ENCODE data around the gene SLC43A3. TPM values are rescaled to one million over a fixed set of nuclear protein-coding genes. Genes with fewer than 3 reads are reported as not detected.

Gene SLC43A3
- total and polyA plus RNA-seq, 2 donors (not counting 3 experiments of a cell fraction or from before 2014, with no cell fraction given) = 68.9 to 104 TPM

- POLR2A ChIA-PET = no interaction called here
- BruUV-seq (replicated peaks) = no TSS peak
Measured at GRCh38 chr11:57407941-57408475, 18.9 kb downstream of the SLC43A3 start.

More at GRCh38 chr11:57407941-57408475, 18.9 kb downstream of the SLC43A3 start:
- Histone ChIP-seq H2AFZ (ENCODE audit: low read depth, low read length) (no peak overlapping the region), H3K9me3 (replicated peaks; ENCODE audit: control insufficient read depth, insufficient read depth, low read length) (no peaks in the 10 kb centered on the region), H3K36me3 (ENCODE audit: control insufficient read depth in 2 of 2, extremely low read depth in 1 of 2, insufficient read depth in 2 of 2, low read length in 2 of 2) (peaks cover 3 to 12% of the 10 kb centered on the region in 2 experiments), H3K9ac (replicated peaks; ENCODE audit: extremely low read depth, insufficient read depth, low read length) (no peak overlapping the region), H3K79me2 (ENCODE audit: control insufficient read depth, insufficient read depth, low read length) (no peaks in the 10 kb centered on the region), H3K27me3 (ENCODE audit: control insufficient read depth in 2 of 2, insufficient read depth in 2 of 2, low read length in 2 of 2) (no peaks in the 10 kb centered on the region), H4K20me1 (replicated peaks; ENCODE audit: control insufficient read depth, extremely low read depth, insufficient read depth, low read length) (no peaks in the 10 kb centered on the region), H3K4me3 (replicated peaks in 1 of 3; ENCODE audit: insufficient read depth in 1 of 3, low read depth in 1 of 3, low read length in 3 of 3) (no peak overlapping the region), H3K4me2 (ENCODE audit: insufficient read depth, low read length) (no peak overlapping the region), H3K4me1 (ENCODE audit: control insufficient read depth, extremely low read depth, insufficient read depth, low read length) (peaks cover 33% of the 10 kb centered on the region), H3K27ac (ENCODE audit: insufficient read depth, low read depth, low read length) (no peak overlapping the region), H3K9me1 (replicated peaks; ENCODE audit: control insufficient read depth, extremely low read depth, insufficient read depth, low read length) (no peaks in the 10 kb centered on the region)
- CTCF ChIA-PET = no interaction called here
- FAIRE-seq = peak; percentile 8
- DNase-seq (ENCODE audit: low read depth, low spot score) = no peak
- dilution Hi-C loops (cut with MboI; ENCODE audit: extremely low pct_ligation_motif_present, low sequenced_read_pairs) (no loop called here), intact Hi-C loops (cut with micrococcal nuclease) (loop anchor here (5.0 kb wide), 2 partner anchors 49 to 61 kb away; no protein-coding TSS in a partner anchor)
- TF ChIP-seq POLR2AphosphoS5 (IDR thresholded peaks at IDR 0.05; ENCODE audit: insufficient read depth, low read depth, low read length) (no peak), FOS (IDR thresholded peaks at IDR 0.05; ENCODE audit: borderline replicate concordance, insufficient read depth, low read length) (no peak), POLR2A (IDR thresholded peaks at IDR 0.05; ENCODE audit: low read depth, low read length) (no peak), MYC (IDR thresholded peaks at IDR 0.05; ENCODE audit: low read depth, low read length) (no peak), EZH2 (IDR thresholded peaks at IDR 0.05; ENCODE audit: borderline replicate concordance, low read depth, low read length, severe bottlenecking) (no peak), MAX (IDR thresholded peaks at IDR 0.05; ENCODE audit: insufficient read depth, insufficient read length) (no peak), JUN (IDR thresholded peaks at IDR 0.05; ENCODE audit: borderline replicate concordance, insufficient read depth, insufficient read length, low read depth) (no peak), GATA2 (IDR thresholded peaks at IDR 0.05; ENCODE audit: insufficient read depth, insufficient read length, low read depth, low read length) (no peak)
- TF ChIP-seq, protein P1, sequence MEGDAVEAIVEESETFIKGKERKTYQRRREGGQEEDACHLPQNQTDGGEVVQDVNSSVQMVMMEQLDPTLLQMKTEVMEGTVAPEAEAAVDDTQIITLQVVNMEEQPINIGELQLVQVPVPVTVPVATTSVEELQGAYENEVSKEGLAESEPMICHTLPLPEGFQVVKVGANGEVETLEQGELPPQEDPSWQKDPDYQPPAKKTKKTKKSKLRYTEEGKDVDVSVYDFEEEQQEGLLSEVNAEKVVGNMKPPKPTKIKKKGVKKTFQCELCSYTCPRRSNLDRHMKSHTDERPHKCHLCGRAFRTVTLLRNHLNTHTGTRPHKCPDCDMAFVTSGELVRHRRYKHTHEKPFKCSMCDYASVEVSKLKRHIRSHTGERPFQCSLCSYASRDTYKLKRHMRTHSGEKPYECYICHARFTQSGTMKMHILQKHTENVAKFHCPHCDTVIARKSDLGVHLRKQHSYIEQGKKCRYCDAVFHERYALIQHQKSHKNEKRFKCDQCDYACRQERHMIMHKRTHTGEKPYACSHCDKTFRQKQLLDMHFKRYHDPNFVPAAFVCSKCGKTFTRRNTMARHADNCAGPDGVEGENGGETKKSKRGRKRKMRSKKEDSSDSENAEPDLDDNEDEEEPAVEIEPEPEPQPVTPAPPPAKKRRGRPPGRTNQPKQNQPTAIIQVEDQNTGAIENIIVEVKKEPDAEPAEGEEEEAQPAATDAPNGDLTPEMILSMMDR (IDR thresholded peaks at IDR 0.05; ENCODE audit: extremely low read depth in 1 of 2, insufficient read depth in 1 of 2, low read depth in 1 of 2, low read length in 2 of 2) = no peak
